Smooth muscle cell of the brain vasculature (primary cell): ENCODE measurements around the gene TBCK.
"Not testable (repeated sequence)": the region's sequence is repeated elsewhere in the genome, so short reads cannot be mapped to it uniquely, and the experiment has no call there.

Source experiments
- DNase-seq: peaks from one replicate; pipeline ENCODE4 v3.0.0-alpha.2; 2012; ENCODE audit warnings: low read depth, low spot score

The TBCK gene

DNA sequence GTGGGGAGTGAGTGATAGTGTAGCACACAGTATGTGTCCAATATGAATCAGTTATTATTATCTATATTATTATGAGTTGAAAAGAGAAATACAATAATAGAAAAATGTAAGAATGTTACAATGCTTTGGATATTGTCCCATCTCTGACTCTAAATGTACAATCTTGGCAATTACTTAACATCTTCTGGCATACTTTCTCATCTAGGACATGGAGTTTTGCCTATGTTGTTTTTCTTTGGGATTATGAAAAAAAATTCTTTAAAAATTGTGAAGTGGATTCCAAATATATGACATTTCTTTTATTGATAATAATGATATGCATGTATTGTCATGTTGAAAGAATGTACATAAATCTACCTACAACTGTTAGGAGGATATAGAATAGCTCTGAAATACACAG is 84.1 kb downstream of the TBCK start:
- DNase-seq = no peak

- DNase-seq = no peak
Observed at GRCh38 chr4:106222548-106222947, 93.5 kb downstream of the TBCK start.

DNA sequence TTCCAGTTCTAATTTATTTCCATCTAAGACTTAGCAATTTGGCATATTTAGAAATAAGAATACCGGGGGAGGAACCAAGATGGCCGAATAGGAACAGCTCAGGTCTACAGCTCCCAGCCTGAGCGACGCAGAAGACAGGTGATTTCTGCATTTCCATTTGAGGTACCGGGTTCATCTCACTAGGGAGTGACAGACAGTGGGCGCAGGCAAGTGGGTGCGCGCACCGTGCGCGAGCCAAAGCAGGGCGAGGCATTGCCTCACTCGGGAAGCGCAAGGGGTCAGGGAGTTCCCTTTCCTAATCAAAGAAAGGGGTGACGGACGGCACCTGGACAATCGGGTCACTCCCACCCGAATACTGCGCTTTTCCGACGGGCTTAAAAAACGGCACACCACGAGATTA is 102.7 kb downstream of the TBCK start:
- not testable (repeated sequence) for DNase-seq

GRCh38 chr4:106210021-106210420 is 106.0 kb downstream of the TBCK start:
- no peak for DNase-seq

GRCh38 chr4:106208481-106209460 is 107.2 kb downstream of the TBCK start:
- DNase-seq = no peak

GRCh38 chr4:106201373-106201772 is 114.6 kb downstream of the TBCK start:
- no peak for DNase-seq

GRCh38 chr4:106195435-106195950 is 120.5 kb downstream of the TBCK start:
- no peak for DNase-seq

DNA sequence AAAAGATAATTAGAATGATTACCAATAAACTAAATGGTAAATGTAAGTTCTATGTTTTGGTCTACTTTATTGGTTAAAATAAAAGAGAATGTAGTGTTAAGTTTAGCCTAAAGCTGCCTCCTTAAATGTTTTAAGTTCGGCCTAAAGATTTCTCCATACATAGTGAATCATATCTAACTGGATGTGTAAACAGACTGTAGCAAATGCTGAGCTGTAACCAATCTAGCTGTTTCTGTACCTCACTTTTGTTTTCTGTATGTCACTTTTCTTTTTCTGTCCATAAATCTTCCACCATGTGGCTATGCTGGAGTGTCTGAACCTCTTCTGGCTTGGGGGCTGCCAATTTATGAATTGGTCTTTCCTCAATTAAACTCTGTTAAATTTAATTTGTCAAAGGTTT is 121.2 kb downstream of the TBCK start:
- DNase-seq = no peak

- DNase-seq = no peak
Observed at GRCh38 chr4:106192131-106192530, 123.9 kb downstream of the TBCK start.

- no peak for DNase-seq
Observed at GRCh38 chr4:106186201-106186600, 129.8 kb downstream of the TBCK start.

DNA sequence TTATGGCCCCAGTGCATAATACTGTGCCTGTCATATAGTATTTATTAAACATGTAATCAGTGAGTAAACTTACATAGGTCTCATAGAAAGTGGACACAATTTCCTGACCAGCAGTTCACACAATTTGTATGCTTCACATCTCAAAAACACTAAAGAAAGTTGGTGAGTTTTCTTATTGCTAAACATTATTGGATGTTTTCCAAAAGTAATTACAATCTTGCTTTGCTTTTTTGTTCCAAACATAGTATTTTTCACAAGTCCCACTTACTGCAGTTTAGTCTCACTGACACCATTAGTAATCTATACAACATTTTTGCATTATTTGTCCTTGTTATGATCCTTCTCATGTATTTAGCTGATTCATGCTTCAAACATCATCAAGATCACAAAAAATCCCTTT is 132.5 kb downstream of the TBCK start:
- no peak for DNase-seq

- DNase-seq = no peak
Observed at GRCh38 chr4:106172861-106173260, 143.1 kb downstream of the TBCK start.

DNA sequence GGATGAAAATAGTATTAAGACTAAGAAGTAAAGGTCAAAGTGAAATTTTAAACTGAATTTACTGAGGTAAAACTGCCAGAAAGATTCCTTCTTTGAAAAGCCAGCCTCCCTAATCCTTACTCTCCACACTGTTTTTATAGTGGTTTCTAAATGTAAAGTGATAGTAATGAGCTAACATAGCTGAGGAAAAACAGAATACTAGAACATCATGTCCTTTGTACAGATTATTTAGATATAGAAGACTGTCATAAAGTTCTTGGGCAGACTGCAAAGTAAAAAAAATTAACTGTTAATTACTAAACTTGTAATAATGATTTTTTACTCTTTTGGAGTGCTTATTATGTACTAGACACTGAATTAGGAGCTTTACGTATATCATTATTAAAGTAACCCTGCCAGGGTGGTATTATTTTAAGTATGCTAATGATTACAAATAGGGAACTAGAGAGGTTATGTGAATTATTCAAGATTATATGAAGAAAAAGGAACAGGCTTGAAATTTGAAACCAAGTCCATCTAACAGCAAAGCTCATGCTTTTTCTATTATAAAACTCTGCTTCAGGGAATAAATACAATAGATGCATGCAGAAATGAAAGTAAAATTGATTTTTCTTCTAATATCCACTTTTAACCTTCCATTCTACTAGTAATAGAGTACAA is 150.5 kb downstream of the TBCK start:
- DNase-seq = no peak

- DNase-seq = no peak
Observed at GRCh38 chr4:106162278-106162677, 153.7 kb downstream of the TBCK start.

DNA sequence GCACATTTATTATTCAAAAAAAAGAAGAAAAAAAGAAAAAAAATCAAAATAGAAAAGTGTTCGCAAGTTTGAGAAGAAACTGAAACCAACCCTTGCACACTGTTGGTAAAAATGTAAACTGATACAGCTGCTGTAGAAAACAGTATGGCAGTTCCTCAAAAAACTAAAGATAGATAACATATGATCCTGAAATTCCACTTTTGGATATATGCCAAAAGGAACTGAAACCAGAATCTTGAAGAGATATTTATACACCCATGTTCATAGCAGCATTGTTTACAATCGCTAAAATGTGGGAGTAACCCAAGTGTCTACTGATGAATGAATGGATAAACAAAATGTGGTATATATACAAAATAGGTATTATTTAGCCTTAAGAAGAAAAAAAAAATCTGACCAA is 155.4 kb downstream of the TBCK start:
- no peak for DNase-seq

GRCh38 chr4:106149911-106150310 is 166.1 kb downstream of the TBCK start:
- DNase-seq = no peak

DNA sequence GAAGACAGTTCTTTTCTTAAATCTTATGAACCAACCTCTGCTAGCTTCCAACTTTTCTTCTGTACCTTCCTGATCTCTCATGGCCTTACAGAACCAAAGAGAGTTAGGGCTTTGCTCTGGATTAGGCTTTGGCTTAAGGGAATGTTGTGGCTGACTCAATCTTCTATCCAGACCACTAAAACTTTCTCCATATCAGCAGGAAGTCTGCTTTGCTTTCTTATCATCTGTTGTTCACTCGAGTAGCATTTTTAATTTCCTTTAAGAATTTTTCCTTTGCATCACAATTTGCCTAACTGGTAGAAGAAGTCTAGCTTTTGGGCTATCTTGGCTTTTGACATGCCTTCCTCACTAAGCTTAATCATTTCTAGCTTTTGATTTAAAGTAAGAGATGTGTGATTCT is 167.0 kb downstream of the TBCK start:
- DNase-seq = no peak

- DNase-seq = no peak
Observed at GRCh38 chr4:106142616-106143127, 173.3 kb downstream of the TBCK start.

GRCh38 chr4:106140601-106141000 is 175.4 kb downstream of the TBCK start:
- no peak for DNase-seq

DNA sequence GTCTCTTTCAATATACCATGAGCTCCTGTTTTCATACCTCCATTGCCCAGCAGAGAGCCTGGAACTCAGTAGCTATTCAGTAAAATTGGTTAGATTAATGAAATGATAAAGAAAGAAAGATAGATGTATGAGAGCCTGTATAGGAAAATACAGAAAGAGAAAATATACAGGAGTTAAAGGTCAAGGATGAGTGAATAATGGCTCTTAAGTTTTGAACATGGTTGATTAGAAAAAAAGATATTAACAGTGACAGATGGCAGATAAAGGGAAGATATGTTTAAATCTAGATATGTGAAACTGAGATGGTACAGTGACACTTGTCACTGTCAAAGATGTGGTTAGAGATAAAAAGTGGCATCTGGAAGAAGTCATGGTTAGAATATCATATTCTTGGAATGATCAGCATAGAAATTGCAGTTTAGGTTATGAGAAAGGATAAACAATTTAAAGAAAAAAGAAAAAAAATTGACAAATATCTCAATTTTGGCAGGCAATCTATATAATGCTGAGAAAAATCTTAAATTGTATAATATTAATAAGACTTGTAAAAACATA is 179.2 kb downstream of the TBCK start:
- no peak for DNase-seq

GRCh38 chr4:106132045-106132444 is 184.0 kb downstream of the TBCK start:
- DNase-seq = no peak

DNA sequence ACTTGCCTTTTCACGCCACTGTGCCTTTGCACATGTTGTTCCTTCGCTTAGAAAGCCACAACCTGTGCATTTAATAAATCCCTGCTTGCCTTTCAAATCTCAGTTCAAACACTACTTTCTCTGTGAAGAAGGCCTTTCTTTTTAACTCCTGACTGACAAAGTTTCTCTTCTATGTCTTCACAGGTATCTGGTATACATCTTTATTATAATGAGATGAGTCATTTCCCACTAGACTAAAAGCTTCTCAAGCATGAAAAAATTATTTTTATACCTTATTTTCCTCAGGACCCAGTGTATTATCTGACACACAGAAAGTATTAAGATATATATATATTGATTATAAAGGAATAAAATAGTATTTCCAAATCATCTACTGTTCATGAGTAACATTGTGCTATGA is 189.9 kb downstream of the TBCK start:
- DNase-seq = no peak
